ENCODE measurements around the gene TRAPPC2L. TPM values are rescaled to one million over a fixed set of nuclear protein-coding genes. Genes with fewer than 3 reads are reported as not detected.
A peak's percentile ranks its signal among the peaks of the same experiment; 100 is the strongest.

Gene TRAPPC2L
- polyA plus RNA-seq, 3 donors: 38.8 to 89.3 (median 82.4) TPM

DNA sequence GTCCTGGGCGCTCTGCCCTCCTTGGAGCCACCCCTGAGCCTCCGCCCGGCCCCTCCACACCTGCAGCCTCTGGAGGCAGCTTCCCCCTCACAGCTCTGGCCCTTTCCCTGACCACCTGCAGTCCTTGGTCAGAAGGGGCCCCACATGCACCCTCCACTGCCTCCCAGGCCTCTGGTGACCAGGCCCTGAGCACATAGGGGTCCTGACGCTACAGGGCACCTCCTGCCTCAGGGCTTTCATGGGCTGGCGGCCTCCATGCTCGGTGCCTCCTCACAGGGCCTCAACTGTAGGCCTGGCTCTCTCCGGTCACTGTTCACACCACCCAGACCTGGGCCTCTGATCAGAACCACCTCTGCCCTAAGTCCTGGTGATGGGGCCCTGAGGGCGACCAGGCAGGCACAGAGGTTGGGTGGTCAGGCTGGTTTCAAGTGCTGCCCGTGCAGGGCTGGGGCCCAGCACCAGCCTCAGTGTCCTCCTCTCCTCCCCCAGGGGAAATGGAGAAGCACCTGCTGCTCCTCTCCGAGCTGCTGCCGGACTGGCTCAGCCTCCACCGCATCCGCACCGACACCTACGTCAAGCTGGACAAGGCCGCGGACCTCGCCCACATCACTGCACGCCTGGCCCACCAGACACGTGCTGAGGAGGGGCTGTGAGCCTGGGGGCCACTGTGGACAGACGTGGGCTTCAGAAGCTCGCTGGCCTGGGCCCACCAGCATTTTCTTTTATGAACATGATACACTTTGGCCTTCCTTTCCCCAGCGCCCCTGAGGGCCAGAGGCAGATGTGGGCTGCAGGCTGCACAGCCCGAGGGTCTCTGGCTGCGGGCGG is 49.1 kb upstream of the TRAPPC2L start:
- Mint-ChIP-seq H3K36me3 (peaks cover 19 to 30% of the 10 kb centered on the region in 2 donors), H3K4me3 (no peak overlapping the region), H3K27ac (peak overlapping the region in 2 of 7 donors; percentile 53 to 63), H3K9me3 (no peaks in the 10 kb centered on the region), H3K27me3 (ENCODE audit: low read depth in 3 of 3) (peaks cover 0 to 2% (median 0%) of the 10 kb centered on the region in 3 donors), H3K4me1 (peaks cover 32% of the 10 kb centered on the region)
- no peak overlapping the region for H3K9ac ChIP-seq (ENCODE audit: insufficient read depth, low read length, poor library complexity, severe bottlenecking)
- peaks cover 41 to 60% of the 10 kb centered on the region in 2 donors for H3K4me1 ChIP-seq (ENCODE audit: control insufficient read depth in 1 of 2, insufficient read depth in 2 of 2, low read length in 2 of 2)
- H3K9me3 ChIP-seq (replicated peaks in 1 of 2; ENCODE audit: control insufficient read depth in 1 of 2, insufficient read depth in 1 of 2, low read length in 2 of 2): no peaks in the 10 kb centered on the region
- no peak overlapping the region for H3K27ac ChIP-seq (ENCODE audit: low read depth in 1 of 2, low read length in 2 of 2)
- H3K27me3 ChIP-seq (ENCODE audit: control insufficient read depth in 2 of 2, insufficient read depth in 2 of 2, low read length in 2 of 2): no peaks in the 10 kb centered on the region
- DNase-seq: no peak
- no peak overlapping the region for H3K4me3 ChIP-seq (replicated peaks in 1 of 3; ENCODE audit: low read depth in 2 of 3, low read length in 3 of 3)
- 91% methylated on average over 24 of the region's 26 CpGs for WGBS (ENCODE audit: insufficient coverage)
- peaks cover 80% of the 10 kb centered on the region for H3K79me2 ChIP-seq (ENCODE audit: insufficient read depth, low read length)
- H3K4me2 ChIP-seq (replicated peaks; ENCODE audit: extremely low read depth, low read length, poor library complexity, severe bottlenecking): no peak overlapping the region
- TF ChIP-seq, protein P1, sequence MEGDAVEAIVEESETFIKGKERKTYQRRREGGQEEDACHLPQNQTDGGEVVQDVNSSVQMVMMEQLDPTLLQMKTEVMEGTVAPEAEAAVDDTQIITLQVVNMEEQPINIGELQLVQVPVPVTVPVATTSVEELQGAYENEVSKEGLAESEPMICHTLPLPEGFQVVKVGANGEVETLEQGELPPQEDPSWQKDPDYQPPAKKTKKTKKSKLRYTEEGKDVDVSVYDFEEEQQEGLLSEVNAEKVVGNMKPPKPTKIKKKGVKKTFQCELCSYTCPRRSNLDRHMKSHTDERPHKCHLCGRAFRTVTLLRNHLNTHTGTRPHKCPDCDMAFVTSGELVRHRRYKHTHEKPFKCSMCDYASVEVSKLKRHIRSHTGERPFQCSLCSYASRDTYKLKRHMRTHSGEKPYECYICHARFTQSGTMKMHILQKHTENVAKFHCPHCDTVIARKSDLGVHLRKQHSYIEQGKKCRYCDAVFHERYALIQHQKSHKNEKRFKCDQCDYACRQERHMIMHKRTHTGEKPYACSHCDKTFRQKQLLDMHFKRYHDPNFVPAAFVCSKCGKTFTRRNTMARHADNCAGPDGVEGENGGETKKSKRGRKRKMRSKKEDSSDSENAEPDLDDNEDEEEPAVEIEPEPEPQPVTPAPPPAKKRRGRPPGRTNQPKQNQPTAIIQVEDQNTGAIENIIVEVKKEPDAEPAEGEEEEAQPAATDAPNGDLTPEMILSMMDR (IDR thresholded peaks at IDR 0.05): no peak
- H4K20me1 ChIP-seq (ENCODE audit: insufficient read depth, low read length): peaks cover 40% of the 10 kb centered on the region
- H3K36me3 ChIP-seq (replicated peaks in 1 of 2; ENCODE audit: control insufficient read depth in 1 of 2, insufficient read depth in 2 of 2, low read length in 2 of 2): peaks cover 14 to 25% of the 10 kb centered on the region in 2 donors
- no peak overlapping the region for H2AFZ ChIP-seq (ENCODE audit: insufficient read depth, low read depth, low read length, poor library complexity, severe bottlenecking)
- intact Hi-C loops (cut with micrococcal nuclease): no loop called here

DNA sequence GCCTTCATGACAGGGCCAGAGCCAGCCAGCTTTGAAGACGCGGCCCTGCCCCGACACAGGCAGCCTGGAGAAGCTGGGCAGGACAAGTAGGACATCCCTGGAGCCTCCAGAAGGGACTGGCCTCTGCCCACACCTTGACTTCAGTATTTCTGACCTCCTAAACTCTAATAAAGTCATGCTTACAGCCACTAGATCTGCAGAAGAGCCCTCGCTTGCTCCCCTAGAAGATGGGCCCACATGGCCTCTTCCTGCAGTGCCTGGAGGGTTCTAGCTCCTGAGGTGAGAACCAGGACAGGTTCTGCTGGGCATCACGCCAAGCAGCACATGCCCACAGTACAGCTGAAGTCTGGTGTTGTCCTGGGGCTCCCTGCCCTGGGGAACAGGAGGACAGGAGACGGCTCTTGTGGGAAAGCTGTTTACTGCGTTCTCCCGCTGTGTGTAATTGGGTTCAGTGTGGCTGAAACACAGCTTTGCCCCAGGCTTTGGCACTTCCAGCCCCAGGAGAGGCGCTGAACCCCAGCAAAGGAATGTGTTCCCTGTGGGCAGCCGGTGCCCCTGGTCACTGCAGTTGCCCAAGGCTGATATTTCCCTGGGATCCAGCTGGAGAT is 47.8 kb upstream of the TRAPPC2L start:
- H3K9me3 ChIP-seq (replicated peaks in 1 of 2; ENCODE audit: control insufficient read depth in 1 of 2, insufficient read depth in 1 of 2, low read length in 2 of 2): no peaks in the 10 kb centered on the region
- Mint-ChIP-seq H3K27me3 (ENCODE audit: low read depth in 3 of 3) (peaks cover 0 to 2% (median 0%) of the 10 kb centered on the region in 3 donors), H3K4me3 (no peak overlapping the region), H3K9me3 (no peaks in the 10 kb centered on the region), H3K36me3 (peaks cover 19 to 30% of the 10 kb centered on the region in 2 donors), H3K4me1 (peaks cover 34% of the 10 kb centered on the region), H3K27ac (peak overlapping the region in 1 of 7 donors; percentile 19)
- peaks cover 73% of the 10 kb centered on the region for H3K79me2 ChIP-seq (ENCODE audit: insufficient read depth, low read length)
- no peak for DNase-seq
- no peak overlapping the region for H3K4me2 ChIP-seq (replicated peaks; ENCODE audit: extremely low read depth, low read length, poor library complexity, severe bottlenecking)
- TF ChIP-seq, protein P1 (IDR thresholded peaks at IDR 0.05): no peak
- intact Hi-C loops (cut with micrococcal nuclease): no loop called here
- no peak overlapping the region for H3K27ac ChIP-seq (ENCODE audit: low read depth in 1 of 2, low read length in 2 of 2)
- H4K20me1 ChIP-seq (ENCODE audit: insufficient read depth, low read length): peaks cover 44% of the 10 kb centered on the region
- no peak overlapping the region for H3K9ac ChIP-seq (ENCODE audit: insufficient read depth, low read length, poor library complexity, severe bottlenecking)
- no peak overlapping the region for H2AFZ ChIP-seq (ENCODE audit: insufficient read depth, low read depth, low read length, poor library complexity, severe bottlenecking)
- H3K36me3 ChIP-seq (replicated peaks in 1 of 2; ENCODE audit: control insufficient read depth in 1 of 2, insufficient read depth in 2 of 2, low read length in 2 of 2): peaks cover 14 to 25% of the 10 kb centered on the region in 2 donors
- H3K27me3 ChIP-seq (ENCODE audit: control insufficient read depth in 2 of 2, insufficient read depth in 2 of 2, low read length in 2 of 2): no peaks in the 10 kb centered on the region
- WGBS (ENCODE audit: insufficient coverage): 89% methylated on average over 10 of the region's 10 CpGs
- peaks cover 45 to 54% of the 10 kb centered on the region in 2 donors for H3K4me1 ChIP-seq (ENCODE audit: control insufficient read depth in 1 of 2, insufficient read depth in 2 of 2, low read length in 2 of 2)
- H3K4me3 ChIP-seq (replicated peaks in 1 of 3; ENCODE audit: low read depth in 2 of 3, low read length in 3 of 3): no peak overlapping the region
